GM23248 (cell line): ENCODE data around the gene HOMER2.

ENCODE experiments used
- EZH2 ChIP-seq: fragments of 200-600 bp; sonication (generic); IDR thresholded peaks from 2 replicates; pipeline ENCODE4 v1.6.1; 2018; ENCODE audit warnings: antibody characterized with exemption, mild to moderate bottlenecking; ENCODE audit not compliant: insufficient read depth, poor library complexity, severe bottlenecking
- EZH2phosphoT487 ChIP-seq: fragments of 200-600 bp; sonication (generic); IDR thresholded peaks from 2 replicates; pipeline ENCODE4 v1.6.1; 2018; ENCODE audit warnings: antibody characterized with exemption, moderate library complexity, mild to moderate bottlenecking, low read depth; ENCODE audit not compliant: insufficient read depth

DNA sequence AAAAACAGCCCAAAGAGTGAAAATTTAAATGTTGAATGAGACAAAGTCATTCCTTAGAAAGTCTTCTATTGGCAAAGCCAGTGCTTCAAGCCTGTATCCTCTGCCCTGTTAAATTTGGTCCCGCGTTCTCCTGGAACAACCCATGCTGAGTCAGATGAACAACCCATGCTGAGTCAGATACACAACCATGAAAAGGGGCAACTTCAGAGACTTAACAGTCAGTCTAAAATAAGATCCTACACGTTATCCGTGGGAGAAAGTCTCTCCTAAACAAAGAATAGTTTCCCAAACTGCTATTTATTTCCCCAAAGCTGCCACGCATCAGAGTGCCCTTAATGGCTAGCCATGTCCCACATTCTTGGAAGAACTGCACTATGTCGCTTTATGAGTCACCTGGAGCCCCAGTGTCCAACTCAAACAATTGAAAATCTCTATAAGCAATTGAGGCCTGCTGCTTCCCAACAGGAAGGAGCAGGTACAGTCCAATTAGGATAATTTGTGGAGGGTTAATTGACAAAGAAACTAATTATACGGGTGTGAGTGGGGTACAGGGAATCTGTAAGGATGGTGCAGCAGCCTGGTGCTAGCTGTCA lies 77.0 kb downstream of the HOMER2 start:
- no peak for TF ChIP-seq EZH2
- no peak for TF ChIP-seq EZH2phosphoT487
